Amniotic stem cell (primary cell): Measurements from ENCODE around the gene WAC.
"Not testable (repeated sequence)": the region's sequence is repeated elsewhere in the genome, so short reads cannot be mapped to it uniquely, and the experiment has no call there.

ENCODE experiments used
- DNase-seq: peaks from one replicate; lab custom pipeline; 2025; lab: John Stamatoyannopoulos, UW

The WAC gene, protein sequence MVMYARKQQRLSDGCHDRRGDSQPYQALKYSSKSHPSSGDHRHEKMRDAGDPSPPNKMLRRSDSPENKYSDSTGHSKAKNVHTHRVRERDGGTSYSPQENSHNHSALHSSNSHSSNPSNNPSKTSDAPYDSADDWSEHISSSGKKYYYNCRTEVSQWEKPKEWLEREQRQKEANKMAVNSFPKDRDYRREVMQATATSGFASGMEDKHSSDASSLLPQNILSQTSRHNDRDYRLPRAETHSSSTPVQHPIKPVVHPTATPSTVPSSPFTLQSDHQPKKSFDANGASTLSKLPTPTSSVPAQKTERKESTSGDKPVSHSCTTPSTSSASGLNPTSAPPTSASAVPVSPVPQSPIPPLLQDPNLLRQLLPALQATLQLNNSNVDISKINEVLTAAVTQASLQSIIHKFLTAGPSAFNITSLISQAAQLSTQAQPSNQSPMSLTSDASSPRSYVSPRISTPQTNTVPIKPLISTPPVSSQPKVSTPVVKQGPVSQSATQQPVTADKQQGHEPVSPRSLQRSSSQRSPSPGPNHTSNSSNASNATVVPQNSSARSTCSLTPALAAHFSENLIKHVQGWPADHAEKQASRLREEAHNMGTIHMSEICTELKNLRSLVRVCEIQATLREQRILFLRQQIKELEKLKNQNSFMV

DNA sequence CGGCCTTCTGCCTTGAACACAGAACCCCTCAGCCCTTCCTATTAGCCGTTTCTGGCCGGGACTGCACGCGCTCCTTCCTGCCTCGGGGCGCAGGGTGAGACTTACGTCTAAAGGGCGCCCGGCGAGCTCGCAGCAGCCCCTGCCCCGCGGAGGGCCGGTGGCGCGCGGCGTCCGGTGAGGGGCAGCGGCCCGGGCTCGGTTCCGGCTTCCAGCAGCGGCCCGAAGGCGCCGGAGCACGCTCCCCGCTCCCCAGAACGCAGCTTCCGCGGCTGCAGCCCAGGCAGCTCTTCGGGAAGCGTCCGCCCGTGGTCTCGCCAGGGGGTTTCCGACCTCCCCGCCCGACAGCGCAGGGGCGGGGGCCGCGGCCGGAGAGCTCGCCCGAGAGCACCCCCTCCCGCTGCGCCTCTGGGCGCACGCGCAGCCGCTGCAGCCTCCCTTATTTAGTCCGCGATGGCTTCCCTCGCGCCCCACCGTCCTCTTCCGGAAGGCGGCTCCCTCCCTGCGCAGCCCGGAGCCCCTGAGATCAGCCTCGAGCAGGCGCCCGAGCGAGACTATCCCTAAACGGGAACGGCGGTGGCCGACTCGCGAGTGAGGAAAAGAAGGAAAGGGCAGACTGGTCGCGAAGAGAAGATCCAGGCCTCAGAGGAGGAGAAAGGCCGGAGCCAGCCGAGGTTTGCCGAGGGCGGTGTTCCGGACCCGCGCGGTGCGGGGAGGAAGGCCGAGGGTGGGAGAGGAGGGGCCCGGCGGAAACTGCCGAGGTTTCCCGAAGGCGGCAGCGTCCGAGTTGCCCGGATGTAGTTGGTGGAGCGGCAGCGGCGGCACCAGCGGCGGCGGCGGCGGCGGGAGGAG, at the start of gene WAC:
WAC (plus strand) TSS at position 782 of the 849 bp plus-strand sequence. CDS start 462 bp downstream, outside the sequence.
- peak; percentile 86 for DNase-seq

DNA sequence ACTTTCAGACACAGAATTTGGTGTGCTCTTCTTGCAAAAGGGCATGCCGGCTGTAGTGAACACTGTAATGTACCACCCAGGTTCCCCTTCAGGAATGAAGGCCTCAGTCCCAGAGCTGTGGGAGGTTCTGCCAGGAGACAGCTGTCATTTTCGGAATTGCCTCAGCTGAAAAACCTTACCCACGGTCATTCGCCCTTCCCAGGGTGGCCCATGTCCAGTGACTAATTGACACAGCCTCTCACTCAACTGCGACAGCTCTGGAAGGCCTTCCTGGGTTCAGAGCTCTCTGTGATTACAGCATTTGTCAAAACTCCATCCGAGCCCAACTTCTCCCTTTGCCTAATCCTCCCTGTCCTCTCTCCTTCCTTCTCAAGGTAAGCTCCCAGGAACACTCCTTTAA, 43.7 kb upstream of the WAC start:
- DNase-seq, result no peak

DNA sequence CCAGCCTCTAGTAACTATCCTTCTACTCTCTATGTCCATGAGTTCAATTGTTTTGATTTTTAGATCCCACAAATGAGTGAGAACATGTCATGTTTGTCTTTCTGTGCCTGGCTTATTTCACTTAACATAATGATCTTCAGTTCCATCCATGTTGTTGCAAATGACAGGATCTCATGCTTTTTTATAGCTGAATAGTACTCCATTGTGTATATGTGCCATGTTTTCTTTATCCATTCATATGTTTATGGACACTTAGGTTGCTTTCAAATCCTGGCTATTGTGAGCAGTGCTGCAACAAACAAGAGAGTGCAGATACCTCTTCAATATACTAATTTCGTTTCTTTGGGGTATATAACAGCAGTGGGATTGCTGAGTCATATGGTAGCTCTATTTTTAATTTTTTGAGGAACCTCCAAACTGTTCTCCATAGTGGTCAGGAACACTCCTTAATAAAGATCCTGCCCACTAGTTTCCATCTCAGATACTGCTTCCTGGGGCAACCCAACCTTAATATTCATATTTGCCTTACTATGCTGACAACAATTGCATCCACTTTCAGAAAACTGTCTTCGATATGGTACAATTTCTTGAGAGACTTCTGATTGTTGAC, 42.6 kb upstream of the WAC start:
- not testable (repeated sequence) for DNase-seq

DNA sequence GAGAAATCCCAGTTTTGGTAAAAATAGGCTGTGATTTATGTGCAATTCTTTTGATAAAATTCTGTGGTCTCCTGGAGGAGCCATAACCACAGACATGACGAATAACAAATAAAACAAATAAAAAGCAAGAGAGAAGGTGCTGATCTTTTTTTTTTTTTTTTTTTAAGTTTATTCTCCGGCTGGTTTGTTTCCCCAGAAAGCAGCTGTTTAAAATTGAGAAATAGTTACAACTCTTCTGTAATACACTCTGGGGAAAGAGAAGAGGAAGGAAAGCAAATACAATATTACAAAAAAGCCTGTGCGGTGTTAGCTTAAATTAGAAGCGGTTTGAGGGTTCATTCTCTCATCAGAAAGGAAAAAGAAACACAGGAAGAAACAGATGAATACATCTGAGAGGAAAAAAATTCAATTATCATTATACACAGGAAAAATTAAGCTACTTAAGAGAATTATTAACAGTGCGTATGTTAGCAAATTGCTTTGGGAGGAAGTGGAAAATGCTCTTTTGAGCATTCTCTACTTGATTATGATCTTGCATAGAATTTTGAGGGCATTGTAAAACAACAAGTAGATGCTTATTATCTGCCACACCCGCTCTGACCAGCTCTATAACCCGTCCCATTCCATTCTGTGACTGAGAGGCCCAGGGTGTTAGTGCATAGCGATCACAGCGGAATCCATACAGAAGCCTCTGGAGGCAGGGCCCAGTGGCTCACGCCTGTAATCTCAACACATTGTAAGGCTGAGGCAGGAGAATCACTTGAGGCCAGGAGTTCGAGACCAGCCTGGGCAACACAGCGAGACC, 40.6 kb upstream of the WAC start:
- no peak for DNase-seq

DNA sequence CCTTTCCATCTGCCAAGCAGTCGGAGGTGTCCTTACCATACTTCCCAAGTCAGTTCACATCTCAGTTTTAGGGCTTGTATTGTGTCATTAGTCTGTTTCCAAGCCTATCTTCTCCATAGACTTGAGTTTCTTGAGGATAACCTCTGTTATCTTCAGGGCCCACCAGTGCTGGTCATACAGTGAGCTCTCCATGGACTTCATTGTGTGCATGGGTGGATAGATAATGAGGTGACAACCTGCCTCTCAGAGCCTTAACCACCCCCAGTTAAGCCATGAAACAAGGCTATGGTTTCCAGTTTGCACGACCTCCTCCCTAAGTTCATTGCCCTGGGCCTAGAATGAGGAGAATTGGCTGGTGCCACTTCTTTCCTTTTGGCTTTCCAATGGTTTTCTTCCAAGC, 38.5 kb upstream of the WAC start:
- no peak for DNase-seq

DNA sequence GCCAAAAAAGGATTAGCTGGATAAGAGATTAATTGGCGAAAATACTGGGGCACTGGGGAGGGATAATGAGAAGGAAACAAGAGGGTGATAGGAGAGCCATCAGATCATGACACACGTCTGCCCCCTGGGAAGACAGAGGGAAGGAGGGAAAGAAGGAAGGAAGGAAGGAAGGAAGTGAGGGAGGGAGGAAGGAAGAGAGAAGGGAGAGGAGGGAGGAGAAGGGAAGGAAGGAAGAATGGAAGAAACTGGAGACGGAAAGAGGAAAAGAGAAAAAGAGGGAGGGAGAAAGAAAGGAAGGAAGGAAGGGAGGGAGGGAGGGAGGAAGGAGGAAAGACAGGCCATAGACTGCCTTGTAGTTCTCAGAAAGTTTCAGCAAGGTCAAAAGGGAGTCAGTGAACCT, 37.8 kb upstream of the WAC start:
- DNase-seq, result no peak

DNA sequence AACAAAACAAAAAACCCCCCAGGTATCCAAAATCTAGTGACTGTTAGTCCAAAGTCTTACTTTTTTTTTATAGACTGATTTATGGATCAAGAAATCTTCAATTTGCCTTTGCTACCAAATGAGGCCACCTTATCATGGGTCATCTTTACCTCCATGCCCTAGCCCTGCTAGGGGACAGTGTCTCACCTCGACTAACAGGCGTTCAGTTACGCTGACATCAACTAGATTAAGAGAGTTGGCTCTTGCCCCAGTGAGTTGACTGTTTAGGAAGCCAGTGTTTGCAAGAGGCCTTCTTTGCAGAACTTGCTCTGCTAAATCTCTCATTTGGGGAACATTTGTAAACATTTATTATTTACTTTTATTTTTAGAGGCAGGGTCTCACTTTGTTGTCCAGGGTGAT, 36.9 kb upstream of the WAC start:
- DNase-seq, result no peak

DNA sequence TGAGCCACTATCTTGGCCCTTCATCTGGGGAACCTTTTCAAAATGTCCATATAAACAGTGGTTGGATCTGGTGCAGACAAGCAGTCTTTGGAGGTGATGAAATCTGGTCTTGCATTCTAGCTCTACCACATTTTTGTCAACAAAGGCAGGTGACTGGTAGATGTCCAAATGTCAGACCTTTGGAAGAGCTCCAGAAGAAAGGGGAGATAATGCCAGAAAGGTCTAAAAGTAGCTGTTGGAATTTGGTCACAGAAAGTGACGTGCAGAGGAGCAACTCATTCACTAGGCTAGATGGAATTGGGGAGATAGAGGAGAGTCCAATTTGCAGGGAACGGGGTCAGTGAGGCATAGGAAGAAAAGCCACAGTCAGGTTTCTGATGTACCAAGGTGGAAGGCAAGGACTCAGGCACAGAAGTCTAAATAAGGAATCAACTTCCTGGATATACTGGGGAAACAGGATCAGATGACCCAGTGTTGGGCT, 36.4 kb upstream of the WAC start:
- DNase-seq, result no peak

DNA sequence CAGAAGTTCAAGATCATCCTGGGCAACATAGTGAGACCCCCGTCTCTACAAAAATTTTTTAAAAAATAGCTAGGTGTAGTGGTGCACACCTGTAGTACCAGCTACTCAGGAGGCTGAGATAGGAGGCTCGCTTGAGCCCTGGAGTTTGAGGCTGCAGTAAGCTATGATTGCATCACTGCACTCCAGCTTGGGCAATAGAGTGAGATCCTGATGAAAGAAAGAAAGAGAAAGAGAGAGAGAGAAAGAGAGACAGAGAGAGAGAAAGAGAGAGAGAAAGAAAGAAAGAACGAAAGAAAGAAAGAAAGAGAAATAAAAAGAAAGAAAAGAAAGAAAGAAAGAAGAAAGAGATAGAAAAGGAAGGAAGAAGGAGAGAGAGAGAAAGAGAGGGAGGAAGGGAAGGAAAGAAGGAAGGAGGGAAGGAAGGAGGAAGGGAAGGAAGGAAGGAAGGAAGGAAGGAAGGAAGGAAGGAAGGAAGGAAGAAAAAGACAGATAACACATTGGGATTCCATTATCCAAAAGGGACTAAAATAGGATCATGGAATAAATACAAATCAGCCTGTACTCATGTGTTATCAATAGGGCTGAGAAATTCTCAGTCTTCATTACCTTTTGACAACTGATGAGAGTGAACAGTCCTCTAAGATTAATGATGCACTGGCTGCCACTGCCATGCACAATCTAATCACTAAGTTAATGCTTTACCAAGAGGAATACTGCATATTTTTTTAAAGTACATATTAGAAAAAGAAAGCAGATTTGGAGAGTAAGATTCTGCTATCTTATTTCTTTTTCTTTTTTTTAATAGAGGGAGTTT, 35.4 kb upstream of the WAC start:
- DNase-seq, result no peak

DNA sequence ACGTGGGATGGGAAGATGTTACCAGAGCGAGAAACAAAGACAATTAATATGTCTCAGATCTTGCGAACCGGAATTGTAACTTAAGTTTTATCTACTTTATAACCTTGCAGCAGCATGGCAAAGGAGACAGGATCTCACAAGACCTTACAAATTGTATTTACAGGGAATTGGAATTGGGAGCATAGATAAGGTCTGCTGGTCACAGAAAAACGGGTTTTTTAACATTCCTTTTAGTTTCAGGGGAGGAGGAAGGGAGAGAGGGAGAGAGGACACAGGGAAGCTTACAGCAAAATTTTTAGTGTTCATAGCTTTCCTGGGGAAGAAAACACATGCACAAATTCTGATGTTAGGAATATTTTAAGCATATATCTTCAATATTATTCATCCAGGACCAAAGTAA, 32.7 kb upstream of the WAC start:
- DNase-seq, result not testable (repeated sequence)

DNA sequence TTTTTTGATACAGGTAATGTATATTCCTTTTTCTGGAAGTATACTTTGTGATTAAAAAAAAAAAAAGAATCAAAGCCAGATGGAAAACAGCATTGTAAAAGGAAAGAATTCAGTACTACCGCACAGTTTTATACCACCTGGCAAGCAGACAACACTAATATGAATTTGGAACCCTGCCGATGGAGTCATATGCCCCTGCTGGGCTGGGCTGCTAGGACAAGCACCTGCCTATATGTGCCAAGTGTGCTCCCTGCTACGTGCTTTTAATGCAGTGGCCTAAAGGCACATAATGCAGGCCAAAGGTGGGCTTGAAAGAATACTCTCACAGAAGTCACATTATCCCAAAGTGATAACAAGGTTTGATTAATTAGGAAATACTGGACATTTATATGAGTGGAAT, 29.8 kb upstream of the WAC start:
- no peak for DNase-seq

DNA sequence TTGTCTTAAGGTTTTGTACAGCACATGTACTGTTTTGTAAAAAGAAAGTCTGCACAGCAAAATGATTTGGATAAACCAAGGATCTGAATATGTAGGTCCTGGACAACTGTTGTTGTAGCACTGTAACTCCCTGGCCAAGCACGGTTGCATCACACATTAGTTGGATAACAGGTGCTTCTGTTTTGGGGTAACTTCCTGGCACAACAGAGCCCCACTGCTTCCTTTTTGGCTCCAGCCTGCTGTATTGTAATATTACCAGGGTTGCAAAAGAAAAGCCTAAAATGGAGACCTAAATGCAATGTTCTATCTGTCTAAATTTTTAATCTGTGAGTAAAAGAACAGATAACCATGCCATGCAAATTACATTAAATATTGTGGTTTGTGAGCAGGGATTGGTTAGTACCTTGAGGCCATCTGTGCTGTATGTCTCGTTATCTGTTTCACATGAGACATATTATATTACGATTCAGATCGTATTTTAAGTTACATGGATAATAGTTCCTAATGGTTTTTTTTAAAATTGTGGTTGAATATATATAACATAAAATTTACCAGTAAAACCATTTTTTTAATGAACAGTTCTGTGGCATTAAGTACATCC, 27.5 kb upstream of the WAC start:
- no peak for DNase-seq

DNA sequence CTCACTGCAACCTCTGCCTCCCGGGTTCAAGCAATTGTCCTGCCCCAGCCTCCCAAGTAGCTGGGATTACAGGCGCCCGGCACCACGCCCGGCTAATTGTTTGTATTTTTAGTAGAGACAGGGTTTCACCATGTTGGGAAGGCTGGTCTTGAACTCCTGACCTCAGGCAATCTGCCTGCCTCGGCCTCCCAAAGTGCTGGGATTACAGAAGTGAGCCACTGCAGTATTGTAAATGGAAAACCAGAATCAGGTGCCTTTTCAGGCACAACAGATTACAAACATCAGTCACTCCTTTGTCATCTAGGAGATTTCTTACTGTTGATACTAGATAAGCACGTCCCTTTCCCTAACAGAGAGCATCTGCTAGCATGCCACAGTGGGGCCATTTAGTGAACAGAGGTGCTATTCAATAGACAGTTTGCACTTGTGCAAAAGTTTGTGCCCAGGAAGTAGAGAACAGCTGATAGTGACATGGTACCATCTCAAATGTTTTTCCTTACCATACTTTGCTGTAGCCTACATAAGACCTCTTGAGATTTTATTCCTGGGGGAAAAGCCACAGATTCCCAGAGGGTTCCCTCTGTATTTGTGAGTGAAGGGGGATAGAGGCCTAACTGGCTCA, 24.5 kb upstream of the WAC start:
- DNase-seq, result no peak

DNA sequence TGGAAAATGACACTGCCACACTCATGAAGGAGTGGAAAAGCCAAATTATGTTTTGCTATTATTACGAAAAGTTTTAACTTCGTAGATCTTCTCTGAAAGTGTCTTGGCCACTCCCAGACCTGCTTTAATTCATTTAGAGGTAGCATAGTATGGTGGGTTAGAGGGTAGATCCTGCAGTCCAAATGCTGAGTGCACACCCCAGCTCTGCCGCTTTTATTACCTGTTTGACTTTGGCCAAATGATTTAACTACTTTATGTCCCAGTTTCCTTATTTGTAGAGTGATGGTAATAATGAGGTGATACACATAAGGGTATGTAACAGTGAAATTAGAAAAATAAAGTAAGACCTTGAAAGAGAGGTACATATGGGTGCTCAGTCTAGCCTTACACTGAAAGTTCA, 23.6 kb upstream of the WAC start:
- DNase-seq, result no peak

DNA sequence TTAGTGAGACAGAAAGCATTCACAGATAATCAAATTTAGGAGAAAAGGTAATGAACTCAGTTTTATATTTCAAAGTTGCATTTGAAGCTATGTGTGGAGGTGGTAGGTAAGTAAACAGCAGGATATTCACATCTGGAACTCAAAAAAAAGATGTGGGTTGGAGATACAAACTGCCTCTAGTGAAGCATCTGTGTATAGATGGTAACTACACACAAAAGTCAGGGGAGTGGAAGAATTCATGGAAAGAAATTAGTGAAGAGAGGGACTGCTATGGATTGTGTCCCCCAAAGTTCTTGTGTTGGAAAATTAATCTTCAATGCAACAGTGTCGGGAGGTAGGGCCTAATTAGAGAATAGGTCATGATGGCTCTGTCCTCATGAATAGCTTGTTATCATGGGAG, 18.3 kb upstream of the WAC start:
- no peak for DNase-seq

DNA sequence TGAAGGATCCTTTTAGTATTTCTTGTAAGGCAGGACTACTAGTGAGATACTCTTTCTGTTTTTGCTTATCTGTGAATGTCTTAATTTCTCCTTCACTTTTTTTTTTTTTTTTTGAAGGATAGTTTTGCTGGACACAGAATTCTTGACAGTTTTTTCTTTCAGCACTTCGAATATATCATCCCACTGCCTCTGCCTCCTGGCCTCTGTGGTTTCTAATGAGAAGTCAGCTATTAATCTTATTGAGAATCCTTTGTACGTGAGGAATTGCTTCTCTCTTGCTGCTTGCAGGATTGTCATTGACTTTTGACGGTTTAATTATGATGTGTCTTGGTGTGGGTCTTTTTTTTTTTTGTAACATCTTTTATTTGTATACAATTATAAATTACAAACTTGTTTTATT, 12.6 kb upstream of the WAC start:
- DNase-seq, result no peak

DNA sequence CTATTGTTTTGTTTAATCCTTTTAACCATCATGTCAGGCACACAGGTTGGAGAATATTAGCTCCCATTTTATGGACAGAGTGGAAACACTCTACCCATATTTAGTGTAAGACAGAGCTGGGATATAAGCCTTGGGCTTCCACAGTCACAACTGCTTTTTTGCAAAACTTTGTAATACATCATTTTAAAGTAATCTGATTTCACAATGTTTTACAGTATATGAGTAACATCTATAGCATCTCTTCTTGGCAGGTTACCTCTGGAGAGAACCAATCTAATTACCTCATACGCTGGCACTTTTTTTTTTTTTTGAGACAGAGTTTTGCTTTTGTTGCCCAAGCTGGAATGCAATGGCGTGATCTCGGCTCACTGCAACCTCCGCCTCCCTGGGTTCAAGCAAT, 12.1 kb upstream of the WAC start:
- not testable (repeated sequence) for DNase-seq

DNA sequence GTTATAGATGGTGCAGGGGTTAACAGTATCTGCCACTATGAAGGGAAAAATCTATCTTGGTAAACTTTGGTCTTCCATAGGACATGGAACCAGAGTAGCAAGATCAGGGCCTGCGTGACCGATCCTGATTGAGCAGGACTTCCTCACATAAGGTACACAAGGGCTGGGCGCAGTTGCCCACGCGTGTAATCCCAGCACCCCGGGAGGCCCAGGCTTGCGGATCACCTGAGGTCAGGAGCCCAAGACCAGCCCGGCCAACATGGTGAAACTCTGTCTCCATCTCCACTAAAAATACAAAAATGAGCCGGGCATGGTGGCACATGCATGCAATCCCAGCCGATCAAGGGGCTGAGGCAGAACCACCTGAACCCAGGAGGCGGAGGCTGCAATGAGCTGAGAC, 11.0 kb upstream of the WAC start:
- DNase-seq, result not testable (repeated sequence)

DNA sequence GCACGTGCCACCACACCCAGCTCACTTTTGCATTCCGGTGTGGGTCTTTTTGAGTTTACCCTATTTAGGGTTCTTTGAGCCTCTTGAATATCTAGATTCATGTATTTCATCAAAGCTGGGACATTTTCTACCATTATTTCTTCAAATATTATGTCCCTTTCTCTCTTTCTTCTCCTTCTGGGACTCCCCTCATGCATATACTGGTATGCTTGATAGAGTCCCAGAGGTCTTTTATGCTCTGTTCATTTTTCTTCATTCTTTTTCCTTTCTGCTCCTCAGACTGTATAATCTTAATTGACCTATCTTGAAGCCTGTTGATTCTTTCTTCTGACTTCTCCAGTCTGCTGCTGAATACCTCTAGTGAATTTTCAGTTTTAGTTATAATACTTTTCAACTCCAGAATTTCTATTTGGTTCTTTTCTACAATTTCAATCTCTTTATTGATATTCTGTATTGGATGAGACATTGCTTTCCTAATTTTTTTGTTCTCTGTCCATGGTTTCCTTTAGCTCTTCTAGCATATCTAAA, 9.1 kb upstream of the WAC start:
- DNase-seq, result no peak
